Neuronal stem cell (in vitro differentiated cells): ENCODE data around the gene SLC2A2.

ENCODE experiments used
- DNase-seq: peaks from one replicate; pipeline ENCODE4 v3.0.0-alpha.2; 2013; ENCODE audit warnings: low spot score
- H2AFZ ChIP-seq: one replicate; pipeline ENCODE4 v1.6.1; 2013; ENCODE audit warnings: mild to moderate bottlenecking, low read length, inconsistent platforms
- H2AK5ac ChIP-seq: 2 replicates; pipeline ENCODE4 v1.6.1; 2013; ENCODE audit warnings: low read depth, mild to moderate bottlenecking, inconsistent platforms, low read length, moderate library complexity, mixed read lengths
- H2BK120ac ChIP-seq: 2 replicates; pipeline ENCODE4 v1.6.1; 2013; ENCODE audit warnings: low read depth, mild to moderate bottlenecking, inconsistent platforms, low read length, moderate library complexity, mixed read lengths
- H2BK12ac ChIP-seq: one replicate; pipeline ENCODE4 v1.6.1; 2013; ENCODE audit warnings: low read length, inconsistent platforms
- H2BK15ac ChIP-seq: 2 replicates; pipeline ENCODE4 v1.6.1; 2013; ENCODE audit warnings: mild to moderate bottlenecking, low read length, inconsistent platforms, mixed read lengths
- H2BK5ac ChIP-seq: one replicate; pipeline ENCODE4 v1.6.1; 2013; ENCODE audit warnings: inconsistent platforms, mild to moderate bottlenecking, low read length, moderate library complexity
- H3K14ac ChIP-seq: one replicate; pipeline ENCODE4 v1.6.1; 2013; ENCODE audit warnings: low read length, inconsistent platforms
- H3K18ac ChIP-seq: 2 replicates; pipeline ENCODE4 v1.6.1; 2013; ENCODE audit warnings: low read length, inconsistent platforms
- H3K23ac ChIP-seq: 2 replicates; pipeline ENCODE4 v1.6.1; 2013; ENCODE audit warnings: low read depth, mild to moderate bottlenecking, mixed read lengths, low read length, inconsistent platforms; ENCODE audit not compliant: poor library complexity
- H3K27ac ChIP-seq: replicated peaks from 3 replicates; pipeline ENCODE4 v1.5.1; 2013; ENCODE audit warnings: low read length, inconsistent platforms
- H3K27me3 ChIP-seq, 3 experiments: 2 replicates each; pipeline ENCODE4 v1.6.1; 2013; ENCODE audit warnings: low read length in 3 of 3, mild to moderate bottlenecking in 2 of 3, inconsistent platforms in 1 of 3, low read depth in 1 of 3, mixed read lengths in 1 of 3, moderate library complexity in 1 of 3; ENCODE audit not compliant: control insufficient read depth in 3 of 3, insufficient read depth in 3 of 3
- H3K36me3 ChIP-seq, 2 donors: replicated peaks in 1 of 2; 2 replicates each; pipeline ENCODE4 v1.6.1; 2013; ENCODE audit warnings: low read length in 2 of 2; ENCODE audit not compliant: control insufficient read depth in 2 of 2, insufficient read depth in 2 of 2
- H3K4ac ChIP-seq: 2 replicates; pipeline ENCODE4 v1.6.1; 2013; ENCODE audit warnings: inconsistent platforms, mild to moderate bottlenecking, low read length, moderate library complexity
- H3K4me1 ChIP-seq, 2 donors: 1 replicate in 1 of 2; 2 replicates in 1 of 2; pipeline ENCODE4 v1.6.1; 2013; ENCODE audit warnings: low read length in 2 of 2, low read depth in 1 of 2; ENCODE audit not compliant: control insufficient read depth in 2 of 2, insufficient read depth in 1 of 2
- H3K4me2 ChIP-seq: one replicate; pipeline ENCODE4 v1.6.1; 2013; ENCODE audit warnings: mild to moderate bottlenecking, low read length, inconsistent platforms; ENCODE audit not compliant: insufficient read depth, poor library complexity, severe bottlenecking
- H3K4me3 ChIP-seq, 2 donors: 2 replicates each; pipeline ENCODE4 v1.5.1; 2013; ENCODE audit warnings: low read length in 2 of 2, mild to moderate bottlenecking in 2 of 2, inconsistent platforms in 1 of 2, moderate library complexity in 1 of 2
- H3K79me1 ChIP-seq: one replicate; pipeline ENCODE4 v1.6.1; 2013; ENCODE audit warnings: low read depth, mild to moderate bottlenecking, inconsistent platforms, low read length, moderate library complexity
- H3K9ac ChIP-seq: one replicate; pipeline ENCODE4 v1.6.1; 2013; ENCODE audit warnings: mild to moderate bottlenecking, low read depth, low read length, inconsistent platforms; ENCODE audit not compliant: poor library complexity
- H3K9me3 ChIP-seq, 2 donors: replicated peaks in 1 of 2; 2 replicates each; pipeline versions ENCODE3 to v1.6.1; 2013; ENCODE audit warnings: low read length in 2 of 2, mild to moderate bottlenecking in 2 of 2, inconsistent platforms in 1 of 2, low read depth in 1 of 2, mixed read lengths in 1 of 2, moderate library complexity in 1 of 2; ENCODE audit not compliant: control insufficient read depth in 2 of 2, insufficient read depth in 1 of 2
- H4K8ac ChIP-seq: one replicate; pipeline ENCODE4 v1.6.1; 2013; ENCODE audit warnings: low read depth, mild to moderate bottlenecking, inconsistent platforms, low read length, moderate library complexity
- H4K91ac ChIP-seq: one replicate; pipeline ENCODE4 v1.6.1; 2013; ENCODE audit warnings: low read length, low read depth, mild to moderate bottlenecking, inconsistent platforms; ENCODE audit not compliant: poor library complexity
- WGBS, 2 donors: extraction: QIAGEN DNeasy Blood & Tissue Kit; methylation state at CpG; one replicate each; pipeline ENCODE4 v1.1.7; 2013; ENCODE audit warnings: missing lambda C conversion rate in 2 of 2, mixed read lengths in 1 of 2; ENCODE audit not compliant: insufficient read length in 2 of 2, insufficient replicate concordance in 1 of 2; ENCODE audit errors: extremely low coverage in 2 of 2; 5-methylcytosine and 5-hydroxymethylcytosine counted together

Gene SLC2A2

GRCh38 chr3:171065732-171066131 is 39.2 kb upstream of the SLC2A2 start:
- H4K91ac ChIP-seq = no peak overlapping the region
- no peak overlapping the region for H3K14ac ChIP-seq
- H3K4me1 ChIP-seq = no peaks in the 10 kb centered on the region
- H3K27ac ChIP-seq = no peak overlapping the region
- H4K8ac ChIP-seq = no peak overlapping the region
- 100% methylated on average over 1 of the region's 1 CpG; no CpG with 5 or more reads in 1 of the 2 donors for WGBS, 2 donors
- no peak overlapping the region for H3K9ac ChIP-seq
- no peak overlapping the region for H2AK5ac ChIP-seq
- no peak overlapping the region for H3K23ac ChIP-seq
- no peak overlapping the region for H3K4me2 ChIP-seq
- H3K4ac ChIP-seq = no peak overlapping the region
- no peak overlapping the region for H3K18ac ChIP-seq
- H2BK12ac ChIP-seq = no peak overlapping the region
- H3K27me3 ChIP-seq = no peaks in the 10 kb centered on the region
- no peak for DNase-seq
- H3K4me3 ChIP-seq = no peak overlapping the region
- no peak overlapping the region for H2AFZ ChIP-seq
- H3K36me3 ChIP-seq = peaks cover 0 to 95% of the 10 kb centered on the region in 2 donors
- H2BK5ac ChIP-seq = no peak overlapping the region
- no peak overlapping the region for H2BK120ac ChIP-seq
- no peaks in the 10 kb centered on the region for H3K79me1 ChIP-seq
- no peaks in the 10 kb centered on the region for H3K9me3 ChIP-seq
- no peak overlapping the region for H2BK15ac ChIP-seq

GRCh38 chr3:171064461-171064860 is 37.9 kb upstream of the SLC2A2 start:
- DNase-seq = no peak
- no peaks in the 10 kb centered on the region for H3K4me1 ChIP-seq
- H2AK5ac ChIP-seq = no peak overlapping the region
- no peak overlapping the region for H3K4me3 ChIP-seq
- no peaks in the 10 kb centered on the region for H3K9me3 ChIP-seq
- no peaks in the 10 kb centered on the region for H3K27me3 ChIP-seq
- no peak overlapping the region for H3K18ac ChIP-seq
- no peak overlapping the region for H4K91ac ChIP-seq
- no peak overlapping the region for H3K27ac ChIP-seq
- no peak overlapping the region for H2AFZ ChIP-seq
- no peak overlapping the region for H3K4me2 ChIP-seq
- H4K8ac ChIP-seq = no peak overlapping the region
- no peak overlapping the region for H2BK5ac ChIP-seq
- H3K79me1 ChIP-seq = no peaks in the 10 kb centered on the region
- no peak overlapping the region for H3K23ac ChIP-seq
- no CpG with 5 or more reads among the region's 2 CpGs for WGBS, 2 donors
- no peak overlapping the region for H2BK120ac ChIP-seq
- H3K14ac ChIP-seq = no peak overlapping the region
- H3K9ac ChIP-seq = no peak overlapping the region
- H3K4ac ChIP-seq = no peak overlapping the region
- H2BK12ac ChIP-seq = no peak overlapping the region
- peaks cover 0 to 82% of the 10 kb centered on the region in 2 donors for H3K36me3 ChIP-seq
- H2BK15ac ChIP-seq = no peak overlapping the region

DNA sequence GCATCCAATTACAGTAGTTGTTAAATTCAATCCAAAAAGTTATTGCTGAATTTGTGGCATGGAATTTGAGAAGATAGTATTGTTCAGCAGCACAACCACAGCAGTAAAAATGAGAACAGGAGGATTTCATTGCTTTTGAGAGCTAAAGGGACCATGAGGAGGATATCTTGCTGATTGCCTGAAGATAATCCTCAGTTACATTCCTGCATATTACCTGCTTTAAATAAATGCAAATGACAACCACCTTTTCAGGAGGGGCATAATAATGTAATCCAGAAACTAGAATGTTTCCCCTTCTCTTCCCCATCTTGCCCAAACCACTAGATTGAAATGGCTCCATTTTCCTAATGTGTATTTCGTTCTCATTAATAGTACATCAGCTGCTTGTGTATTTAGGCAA is 35.2 kb upstream of the SLC2A2 start:
- no peak overlapping the region for H2BK5ac ChIP-seq
- H3K18ac ChIP-seq = no peak overlapping the region
- no peak overlapping the region for H2BK12ac ChIP-seq
- H2BK120ac ChIP-seq = no peak overlapping the region
- H4K91ac ChIP-seq = no peak overlapping the region
- no peak overlapping the region for H2AK5ac ChIP-seq
- no peaks in the 10 kb centered on the region for H3K4me1 ChIP-seq
- H3K14ac ChIP-seq = no peak overlapping the region
- H2AFZ ChIP-seq = no peak overlapping the region
- no peak overlapping the region for H3K4ac ChIP-seq
- peaks cover 0 to 57% of the 10 kb centered on the region in 2 donors for H3K36me3 ChIP-seq
- H4K8ac ChIP-seq = no peak overlapping the region
- H3K4me2 ChIP-seq = no peak overlapping the region
- H2BK15ac ChIP-seq = no peak overlapping the region
- no peak overlapping the region for H3K23ac ChIP-seq
- no peak for DNase-seq
- no peak overlapping the region for H3K27ac ChIP-seq
- H3K9me3 ChIP-seq = no peaks in the 10 kb centered on the region
- H3K4me3 ChIP-seq = no peak overlapping the region
- H3K27me3 ChIP-seq = no peaks in the 10 kb centered on the region
- no CpG with 5 or more reads among the region's 1 CpG for WGBS, 2 donors
- no peaks in the 10 kb centered on the region for H3K79me1 ChIP-seq
- H3K9ac ChIP-seq = no peak overlapping the region

- no peak for DNase-seq
- Histone ChIP-seq H3K4ac (no peak overlapping the region), H3K23ac (no peak overlapping the region), H3K27ac (no peak overlapping the region), H3K4me3 (no peak overlapping the region), H4K91ac (no peak overlapping the region), H2BK15ac (no peak overlapping the region), H3K36me3 (peaks cover 0 to 39% of the 10 kb centered on the region in 2 donors), H2AFZ (no peak overlapping the region), H3K4me1 (peaks cover 0 to 3% of the 10 kb centered on the region in 2 donors), H2AK5ac (no peak overlapping the region), H3K9me3 (no peaks in the 10 kb centered on the region), H3K79me1 (no peaks in the 10 kb centered on the region), H3K9ac (no peak overlapping the region), H3K4me2 (no peak overlapping the region), H3K18ac (no peak overlapping the region), H2BK120ac (no peak overlapping the region), H2BK12ac (no peak overlapping the region), H3K14ac (no peak overlapping the region), H4K8ac (no peak overlapping the region), H2BK5ac (no peak overlapping the region), H3K27me3 (no peaks in the 10 kb centered on the region)
- no CpG with 5 or more reads among the region's 3 CpGs for WGBS, 2 donors
Observed at GRCh38 chr3:171059978-171060377, 33.5 kb upstream of the SLC2A2 start.
